Cardiac muscle cell (in vitro differentiated cells and primary cell): ENCODE measurements around the gene UNC5C. TPM values are rescaled to one million over a fixed set of nuclear protein-coding genes. Genes with fewer than 3 reads are reported as not detected.

Experiments
- DNase-seq, 2 donors: peaks; one replicate each; pipeline versions ENCODE4 v3.0.0 to v3.0.0-alpha.2; 2010 to 2017; ENCODE audit warnings: low read depth in 1 of 2, low spot score in 1 of 2
- H3K27ac ChIP-seq: fragments of 200-600 bp; sonication (generic); 2 replicates; pipeline ENCODE4 v1.5.1; 2016
- H3K27me3 ChIP-seq: fragments of 200-600 bp; sonication (generic); 2 replicates; pipeline ENCODE4 v1.6.0; 2016; ENCODE audit warnings: control low read depth
- H3K36me3 ChIP-seq: fragments of 200-600 bp; sonication (generic); 2 replicates; pipeline ENCODE4 v1.5.1; 2016; ENCODE audit warnings: control low read depth
- H3K4me1 ChIP-seq: fragments of 200-600 bp; sonication (generic); 2 replicates; pipeline ENCODE4 v1.8.1; 2017; ENCODE audit warnings: low read depth, mild to moderate bottlenecking, mixed run types
- H3K4me3 ChIP-seq: fragments of 200-600 bp; sonication (generic); 2 replicates; pipeline ENCODE4 v1.5.1; 2016; ENCODE audit warnings: mild to moderate bottlenecking
- H3K9me3 ChIP-seq: fragments of 200-600 bp; sonication (generic); 2 replicates; pipeline ENCODE4 v1.5.1; 2017; ENCODE audit warnings: low read depth, mild to moderate bottlenecking, control low read depth
- polyA plus RNA-seq: library from polyadenylated mRNA; unstranded; fragments of >200 nt; fragmentation: Nextera tagmentation; extraction: Ambion mirVana; gene quantifications from 2 replicates; pipeline ENCODE4 v1.2.1, GENCODE V29; 2016
- total RNA-seq: library from RNA; depleted of rRNA; stranded (reverse); fragments of >200 nt; gene quantifications from 2 replicates; pipeline ENCODE4 v1.2.3, GENCODE V29; 2016
- TF ChIP-seq, protein P1 (sequence below): IDR thresholded peaks from 2 replicates; pipeline ENCODE4 v1.5.1; 2012; ENCODE audit warnings: low read depth, mild to moderate bottlenecking, low read length

Gene UNC5C
- total and polyA plus RNA-seq, 2 experiments from 2014 or later = 13.4 to 28.4 TPM

GRCh38 chr4:95439071-95439470 lies 109.7 kb downstream of the UNC5C start:
- Histone ChIP-seq H3K27me3 (no peaks in the 10 kb centered on the region), H3K9me3 (no peaks in the 10 kb centered on the region), H3K4me1 (peaks cover 4% of the 10 kb centered on the region), H3K27ac (no peak overlapping the region), H3K4me3 (no peak overlapping the region), H3K36me3 (no peaks in the 10 kb centered on the region)
- DNase-seq = no peak
- TF ChIP-seq, protein P1, sequence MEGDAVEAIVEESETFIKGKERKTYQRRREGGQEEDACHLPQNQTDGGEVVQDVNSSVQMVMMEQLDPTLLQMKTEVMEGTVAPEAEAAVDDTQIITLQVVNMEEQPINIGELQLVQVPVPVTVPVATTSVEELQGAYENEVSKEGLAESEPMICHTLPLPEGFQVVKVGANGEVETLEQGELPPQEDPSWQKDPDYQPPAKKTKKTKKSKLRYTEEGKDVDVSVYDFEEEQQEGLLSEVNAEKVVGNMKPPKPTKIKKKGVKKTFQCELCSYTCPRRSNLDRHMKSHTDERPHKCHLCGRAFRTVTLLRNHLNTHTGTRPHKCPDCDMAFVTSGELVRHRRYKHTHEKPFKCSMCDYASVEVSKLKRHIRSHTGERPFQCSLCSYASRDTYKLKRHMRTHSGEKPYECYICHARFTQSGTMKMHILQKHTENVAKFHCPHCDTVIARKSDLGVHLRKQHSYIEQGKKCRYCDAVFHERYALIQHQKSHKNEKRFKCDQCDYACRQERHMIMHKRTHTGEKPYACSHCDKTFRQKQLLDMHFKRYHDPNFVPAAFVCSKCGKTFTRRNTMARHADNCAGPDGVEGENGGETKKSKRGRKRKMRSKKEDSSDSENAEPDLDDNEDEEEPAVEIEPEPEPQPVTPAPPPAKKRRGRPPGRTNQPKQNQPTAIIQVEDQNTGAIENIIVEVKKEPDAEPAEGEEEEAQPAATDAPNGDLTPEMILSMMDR = no peak

GRCh38 chr4:95432466-95432865 lies 116.3 kb downstream of the UNC5C start:
- H3K4me3 ChIP-seq = no peak overlapping the region

DNA sequence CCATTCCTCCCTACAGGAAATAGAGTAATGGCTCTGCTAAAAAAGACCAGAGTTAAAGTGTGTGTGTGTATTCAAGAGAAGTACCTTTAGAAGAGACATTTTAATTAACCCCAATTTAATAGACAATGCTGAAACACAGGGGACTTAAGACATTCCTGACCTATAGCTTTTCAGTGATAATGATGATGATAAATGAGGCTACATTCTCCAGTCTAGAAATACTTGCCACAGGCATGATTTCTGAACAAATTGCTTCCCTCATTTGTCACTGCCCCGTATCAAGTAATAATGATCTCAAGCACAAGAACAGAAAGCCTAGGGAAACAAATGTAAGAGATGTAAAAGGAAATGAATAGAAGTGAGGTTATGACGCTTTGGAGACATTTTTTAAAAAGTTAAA lies 117.1 kb downstream of the UNC5C start:
- H3K9me3 ChIP-seq = no peaks in the 10 kb centered on the region
- no peaks in the 10 kb centered on the region for H3K36me3 ChIP-seq
- peaks cover 22% of the 10 kb centered on the region for H3K4me1 ChIP-seq
- no peak for DNase-seq
- no peak overlapping the region for H3K4me3 ChIP-seq
- no peak overlapping the region for H3K27ac ChIP-seq
- no peaks in the 10 kb centered on the region for H3K27me3 ChIP-seq
- TF ChIP-seq, protein P1 = no peak

More at GRCh38 chr4:95432466-95432865, 116.3 kb downstream of the UNC5C start:
- Histone ChIP-seq H3K9me3 (no peaks in the 10 kb centered on the region), H3K36me3 (no peaks in the 10 kb centered on the region), H3K27me3 (no peaks in the 10 kb centered on the region), H3K4me1 (peaks cover 22% of the 10 kb centered on the region), H3K27ac (no peak overlapping the region)
- TF ChIP-seq, protein P1 = no peak
- DNase-seq = no peak

DNA sequence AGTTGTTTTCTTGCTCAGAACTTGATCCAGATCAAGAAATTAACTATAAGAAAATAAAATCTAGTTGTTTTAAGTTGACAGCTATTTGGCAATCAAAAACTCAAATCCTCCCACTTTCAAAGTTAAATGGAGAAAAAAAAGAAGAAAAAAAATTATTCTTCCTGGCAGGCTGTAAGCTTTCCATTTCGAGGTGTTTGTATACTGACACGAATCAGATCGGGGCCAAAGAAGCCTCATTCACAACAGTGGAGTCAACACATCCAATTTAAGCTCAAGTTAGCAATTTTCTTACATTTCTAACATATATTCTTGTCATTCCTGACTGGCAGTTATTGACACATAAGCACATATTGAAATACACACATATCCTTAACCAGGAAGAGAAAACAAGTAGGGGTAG lies 119.4 kb downstream of the UNC5C start:
- H3K4me1 ChIP-seq = peaks cover 22% of the 10 kb centered on the region
- TF ChIP-seq, protein P1 = no peak
- H3K4me3 ChIP-seq = no peak overlapping the region
- H3K27me3 ChIP-seq = no peaks in the 10 kb centered on the region
- H3K9me3 ChIP-seq = no peaks in the 10 kb centered on the region
- no peaks in the 10 kb centered on the region for H3K36me3 ChIP-seq
- no peak for DNase-seq
- peak overlapping the region; percentile 91 for H3K27ac ChIP-seq

DNA sequence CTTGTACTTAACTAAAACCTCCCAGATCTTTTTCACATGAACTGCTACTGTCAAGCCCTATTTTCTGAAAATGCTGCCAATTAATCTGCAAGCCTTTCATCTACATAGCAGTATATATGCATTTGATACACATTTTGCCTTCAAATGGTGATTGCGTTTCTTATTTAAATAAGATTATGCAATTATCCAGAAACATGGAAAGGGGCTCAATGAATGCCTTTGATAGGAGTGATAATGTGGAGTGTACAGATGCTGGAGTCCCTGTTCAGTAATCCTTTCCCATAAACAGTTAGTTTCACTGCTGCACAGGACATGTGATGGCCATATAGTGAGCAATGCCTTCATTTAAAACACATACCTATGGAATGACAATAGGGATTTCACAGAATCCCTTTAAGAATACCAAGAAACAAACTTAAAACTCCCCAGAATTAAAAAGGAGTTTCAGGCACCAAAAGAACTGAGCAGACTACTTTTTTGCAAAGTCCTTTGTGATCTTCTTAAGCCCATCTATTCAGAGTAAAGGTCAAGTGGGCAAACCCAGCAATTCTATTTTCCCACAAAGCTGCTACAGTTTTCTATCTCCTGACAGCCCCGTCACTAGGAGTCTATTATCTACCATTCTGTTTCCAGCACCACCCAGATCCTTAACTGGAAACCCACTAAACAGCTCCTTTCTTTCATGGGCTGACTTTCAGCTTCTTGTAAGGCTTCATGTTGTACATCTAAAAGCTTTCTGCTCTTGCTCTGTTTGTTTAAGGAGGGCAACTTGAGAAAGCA lies 120.3 kb downstream of the UNC5C start:
- H3K4me3 ChIP-seq = no peak overlapping the region
- no peaks in the 10 kb centered on the region for H3K9me3 ChIP-seq
- DNase-seq = peak in 1 of 2 donors; percentile 19
- TF ChIP-seq, protein P1 = no peak
- peaks cover 26% of the 10 kb centered on the region for H3K4me1 ChIP-seq
- peak overlapping the region; percentile 91 for H3K27ac ChIP-seq
- H3K36me3 ChIP-seq = no peaks in the 10 kb centered on the region
- H3K27me3 ChIP-seq = no peaks in the 10 kb centered on the region
